Activated CD4-positive, CD25-positive, alpha-beta regulatory T cell (primary cell): ENCODE measurements around the gene GAS2.
"Not testable (repeated sequence)": the region's sequence is repeated elsewhere in the genome, so short reads cannot be mapped to it uniquely, and the experiment has no call there.

ENCODE experiments used
- DNase-seq, 4 experiments: peaks; one replicate each; lab custom pipeline; 2025; lab: John Stamatoyannopoulos, UW

The GAS2 gene

GRCh38 chr11:22666325-22666687 lies at the start of gene GAS2:
Gene GAS2 (plus strand): TSS chr11:22666611. CDS start chr11:22674870, 8,259 bp downstream.
- DNase-seq = no peak

GRCh38 chr11:22617868-22618267 lies 48.5 kb upstream of the GAS2 start:
- DNase-seq = no peak

- peak; percentile 29 to 50 (median 40) for DNase-seq
These were observed 41.5 kb upstream of the GAS2 start for GRCh38 chr11:22624742-22625447.

- peak; percentile 70 to 89 (median 77) for DNase-seq
These were observed 40.7 kb upstream of the GAS2 start, which contains the start of gene FANCF for GRCh38 chr11:22625448-22626287. Gene FANCF (minus strand): TSS chr11:22625823. CDS start chr11:22625810, 13 bp downstream.

GRCh38 chr11:22626573-22627239 lies 39.7 kb upstream of the GAS2 start:
- no peak for DNase-seq

- no peak for DNase-seq
These were observed 39.0 kb upstream of the GAS2 start for GRCh38 chr11:22627421-22627820.

- DNase-seq = no peak
These were observed 33.0 kb upstream of the GAS2 start for GRCh38 chr11:22633354-22633902.

- DNase-seq = no peak
These were observed 31.3 kb upstream of the GAS2 start for GRCh38 chr11:22634897-22635629.

- DNase-seq = no peak
These were observed 30.7 kb upstream of the GAS2 start for GRCh38 chr11:22635689-22636088.

GRCh38 chr11:22640862-22641261 lies 25.5 kb upstream of the GAS2 start:
- no peak for DNase-seq

GRCh38 chr11:22641559-22641958 lies 24.9 kb upstream of the GAS2 start:
- DNase-seq = no peak

- DNase-seq = not testable (repeated sequence)
These were observed 14.1 kb upstream of the GAS2 start for GRCh38 chr11:22652346-22652745.

- no peak for DNase-seq
These were observed 10.3 kb upstream of the GAS2 start for GRCh38 chr11:22656130-22656529.

- DNase-seq = no peak
These were observed 9.2 kb upstream of the GAS2 start for GRCh38 chr11:22657101-22657694.

- DNase-seq = no peak
These were observed 6.6 kb upstream of the GAS2 start for GRCh38 chr11:22659783-22660182.

- DNase-seq = no peak
These were observed 453 bp downstream of the GAS2 start for GRCh38 chr11:22666688-22667439.

GRCh38 chr11:22668005-22668796 lies 1.8 kb downstream of the GAS2 start:
- DNase-seq = no peak

GRCh38 chr11:22669368-22669767 lies 3.0 kb downstream of the GAS2 start:
- no peak for DNase-seq

- DNase-seq = no peak
These were observed 4.4 kb downstream of the GAS2 start for GRCh38 chr11:22670830-22671229.

- no peak for DNase-seq
These were observed 5.3 kb downstream of the GAS2 start for GRCh38 chr11:22671751-22672150.
